T-helper 17 cell (primary cell): ENCODE results near the gene OSBP. TPM values are rescaled to one million over a fixed set of nuclear protein-coding genes. Genes with fewer than 3 reads are reported as not detected.
"Not testable (repeated sequence)": the region's sequence is repeated elsewhere in the genome, so short reads cannot be mapped to it uniquely, and the experiment has no call there.

Source experiments
- ATAC-seq: fragments of 150-1000 bp; cut with Tn5 transposase; 2 replicates; pipeline ENCODE4 v1.10.0; 2021; ENCODE audit warnings: mild to moderate bottlenecking, moderate library complexity
- DNase-seq, 3 donors: peaks; one replicate each; pipeline versions ENCODE4 v3.0.0 to v3.0.0-alpha.2; 2020 to 2021
- H3K9me3 ChIP-seq: one replicate; pipeline ENCODE4 v1.7.0; 2013; ENCODE audit warnings: low read length, mild to moderate bottlenecking; ENCODE audit not compliant: control insufficient read depth, poor library complexity, severe bottlenecking
- H3K27ac Mint-ChIP-seq: one replicate; pipeline ENCODE4 v1.8.0; 2022; ENCODE audit warnings: mild to moderate bottlenecking, moderate library complexity, mixed read lengths
- H3K27me3 Mint-ChIP-seq: one replicate; pipeline ENCODE4 v1.8.0; 2022; ENCODE audit warnings: mixed read lengths
- H3K36me3 Mint-ChIP-seq: one replicate; pipeline ENCODE4 v1.8.0; 2022; ENCODE audit warnings: low read depth, mixed read lengths
- H3K4me1 Mint-ChIP-seq: one replicate; pipeline ENCODE4 v1.8.0; 2022; ENCODE audit warnings: mild to moderate bottlenecking, mixed read lengths
- H3K4me3 Mint-ChIP-seq: one replicate; pipeline ENCODE4 v1.8.0; 2022; ENCODE audit warnings: mild to moderate bottlenecking, moderate library complexity, mixed read lengths
- total RNA-seq, 4 donors: library from RNA in 2 of 4; stranded (reverse) in 2 of 4; gene quantifications; one replicate each; pipeline ENCODE4 v1.2.3 and lab custom pipeline; 2022 to 2026

OSBP gene
- total RNA-seq, 2 donors from 2014 or later: 53.0 to 63.1 TPM

DNA sequence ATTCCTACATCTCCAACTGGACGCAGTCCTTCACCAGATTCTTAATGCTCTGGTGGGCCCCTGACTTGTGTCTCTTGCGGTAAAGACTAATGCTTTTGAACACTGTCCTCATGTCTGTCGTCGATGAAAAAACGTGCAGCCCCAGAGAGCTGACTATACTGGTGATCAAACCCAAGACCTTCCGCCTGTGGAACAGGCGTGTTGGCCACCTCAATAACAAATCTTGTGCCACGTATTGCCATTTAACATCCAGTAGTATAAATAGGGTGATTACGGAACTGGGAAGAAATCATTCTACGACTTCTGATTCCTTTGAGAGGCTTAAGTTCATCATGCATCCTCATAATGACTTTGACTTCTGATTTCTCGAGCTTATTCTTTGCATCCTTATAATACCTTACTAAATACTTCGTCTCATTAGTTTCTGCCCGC is 58.6 kb downstream of the OSBP start:
- ATAC-seq: no peak

DNA sequence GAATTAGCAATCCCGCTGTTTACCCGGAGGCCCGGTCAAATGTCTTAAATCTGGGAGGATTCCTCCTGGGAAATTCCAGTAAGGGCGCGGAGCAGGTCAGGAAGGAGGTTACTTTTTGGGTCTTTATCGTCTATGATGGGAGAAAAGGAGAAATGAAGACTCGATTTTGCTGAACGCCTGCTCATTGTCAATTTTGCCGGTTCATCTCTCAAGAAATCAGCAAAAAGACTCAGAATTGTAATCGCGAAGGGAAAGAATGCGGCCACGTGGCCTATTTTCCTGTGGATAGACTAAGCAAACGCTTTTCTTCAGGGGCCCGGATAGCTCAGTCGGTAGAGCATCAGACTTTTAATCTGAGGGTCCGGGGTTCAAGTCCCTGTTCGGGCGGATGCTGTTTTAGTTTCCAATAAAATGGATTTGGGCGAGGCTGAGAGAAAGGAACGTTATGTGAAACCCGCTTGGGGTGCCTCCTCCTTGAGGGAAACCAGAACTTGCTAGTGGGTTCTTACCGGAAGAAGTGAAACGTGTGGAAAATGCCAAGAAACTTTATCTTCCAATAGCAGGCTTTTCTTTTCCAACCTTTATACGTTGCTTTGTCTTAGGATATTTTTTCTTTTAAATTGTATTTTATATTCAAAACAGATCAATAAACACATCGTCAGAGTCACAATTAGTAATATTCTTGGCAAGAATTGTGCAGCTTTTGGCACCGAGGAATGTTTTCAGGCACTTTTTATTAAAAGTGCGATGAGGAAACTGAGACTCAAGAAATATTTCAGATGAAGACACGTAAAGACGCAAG is 59.3 kb downstream of the OSBP start:
- H3K4me1 Mint-ChIP-seq: peaks cover 30% of the 10 kb centered on the region
- H3K9me3 ChIP-seq: no peaks in the 10 kb centered on the region
- peak; percentile 11 for ATAC-seq
- H3K36me3 Mint-ChIP-seq: no peaks in the 10 kb centered on the region
- H3K27me3 Mint-ChIP-seq: peaks cover 4% of the 10 kb centered on the region
- peak in 1 of 3 donors; percentile 29 for DNase-seq
- H3K4me3 Mint-ChIP-seq: peak overlapping the region; percentile 57
- H3K27ac Mint-ChIP-seq: peak overlapping the region; percentile 98

More for the DNA sequence above, 58.6 kb downstream of the OSBP start:
- H3K36me3 Mint-ChIP-seq: no peaks in the 10 kb centered on the region
- peak overlapping the region; percentile 98 for H3K27ac Mint-ChIP-seq
- peaks cover 27% of the 10 kb centered on the region for H3K4me1 Mint-ChIP-seq
- no peak for DNase-seq
- peaks cover 4% of the 10 kb centered on the region for H3K27me3 Mint-ChIP-seq
- no peaks in the 10 kb centered on the region for H3K9me3 ChIP-seq
- H3K4me3 Mint-ChIP-seq: peak overlapping the region; percentile 81

DNA sequence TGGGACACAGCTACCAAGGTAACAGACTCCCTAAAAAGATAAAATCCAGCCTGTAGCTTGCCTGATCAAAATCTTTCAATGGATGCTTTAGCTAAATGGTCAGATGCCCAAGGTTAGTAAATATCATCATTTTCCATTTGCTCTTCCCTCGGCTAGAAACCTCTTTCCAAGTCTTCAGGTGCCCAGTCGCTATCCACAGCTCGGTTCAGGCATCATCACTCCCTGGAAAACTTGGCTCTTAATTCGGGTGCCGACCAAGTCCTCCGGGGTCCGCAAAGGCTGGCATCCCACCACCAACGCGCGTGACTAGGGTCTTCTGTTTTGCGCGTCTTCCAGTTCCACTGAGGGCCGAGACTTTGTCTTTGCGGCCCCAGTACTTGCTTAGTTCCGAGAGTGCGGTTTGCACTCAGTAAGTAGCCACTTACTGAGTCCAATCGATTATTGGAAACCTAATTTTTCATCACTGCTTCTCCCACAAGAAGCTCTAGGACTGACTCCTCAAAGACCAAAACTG is 59.9 kb downstream of the OSBP start:
- ATAC-seq (no peak), DNase-seq (no peak)
- H3K4me1 Mint-ChIP-seq: peaks cover 30% of the 10 kb centered on the region
- H3K9me3 ChIP-seq: no peaks in the 10 kb centered on the region
- H3K27ac Mint-ChIP-seq: peak overlapping the region; percentile 98
- H3K27me3 Mint-ChIP-seq: peaks cover 4% of the 10 kb centered on the region
- peak overlapping the region; percentile 57 for H3K4me3 Mint-ChIP-seq
- H3K36me3 Mint-ChIP-seq: no peaks in the 10 kb centered on the region

DNA sequence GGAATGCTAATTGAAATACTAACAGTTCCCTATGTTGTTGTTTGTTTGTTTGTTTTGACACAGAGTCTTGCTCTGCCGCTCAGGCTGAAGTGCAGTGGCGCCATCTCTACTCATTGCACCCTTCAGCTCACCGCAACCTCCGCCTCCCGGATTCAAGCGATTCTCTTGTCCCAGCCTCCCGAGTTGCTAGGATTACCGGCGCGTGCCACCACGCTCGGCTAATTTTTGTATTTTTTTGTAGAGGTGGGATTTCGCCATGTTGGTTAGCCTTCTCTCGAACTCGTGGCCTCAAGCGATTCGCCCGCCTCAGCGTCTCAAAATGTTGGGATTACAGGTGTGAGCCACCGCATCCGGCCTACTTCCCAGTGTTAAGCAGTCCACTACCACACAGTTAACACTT is 62.3 kb downstream of the OSBP start:
- Mint-ChIP-seq H3K27ac (peak overlapping the region; percentile 94), H3K4me3 (no peak overlapping the region), H3K4me1 (peaks cover 32% of the 10 kb centered on the region), H3K36me3 (no peaks in the 10 kb centered on the region), H3K27me3 (no peaks in the 10 kb centered on the region)
- ATAC-seq (no peak), DNase-seq (no peak)
- H3K9me3 ChIP-seq: no peaks in the 10 kb centered on the region

DNA sequence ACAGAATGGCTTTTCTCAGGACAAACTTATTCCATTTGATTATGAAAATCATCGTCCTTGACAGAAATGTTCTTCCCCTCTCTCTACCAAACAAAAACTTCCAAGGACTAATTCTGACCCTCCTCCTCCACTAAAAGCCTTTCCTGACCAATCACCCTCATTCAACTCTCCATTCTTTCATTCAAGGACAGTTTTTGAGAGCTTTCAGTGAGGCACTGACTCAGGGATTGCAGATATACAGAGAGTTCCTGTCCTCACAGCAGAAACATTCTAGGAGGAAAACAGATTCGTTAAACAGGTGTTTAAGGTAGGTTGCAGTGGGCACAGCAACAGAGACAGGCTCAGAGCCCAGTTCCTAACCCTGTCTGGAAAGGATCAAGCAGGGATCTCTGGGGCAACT is 62.7 kb downstream of the OSBP start:
- H3K9me3 ChIP-seq: no peaks in the 10 kb centered on the region
- no peaks in the 10 kb centered on the region for H3K27me3 Mint-ChIP-seq
- ATAC-seq (no peak), DNase-seq (no peak)
- peak overlapping the region; percentile 94 for H3K27ac Mint-ChIP-seq
- H3K4me1 Mint-ChIP-seq: peaks cover 32% of the 10 kb centered on the region
- H3K36me3 Mint-ChIP-seq: no peaks in the 10 kb centered on the region
- no peak overlapping the region for H3K4me3 Mint-ChIP-seq

DNA sequence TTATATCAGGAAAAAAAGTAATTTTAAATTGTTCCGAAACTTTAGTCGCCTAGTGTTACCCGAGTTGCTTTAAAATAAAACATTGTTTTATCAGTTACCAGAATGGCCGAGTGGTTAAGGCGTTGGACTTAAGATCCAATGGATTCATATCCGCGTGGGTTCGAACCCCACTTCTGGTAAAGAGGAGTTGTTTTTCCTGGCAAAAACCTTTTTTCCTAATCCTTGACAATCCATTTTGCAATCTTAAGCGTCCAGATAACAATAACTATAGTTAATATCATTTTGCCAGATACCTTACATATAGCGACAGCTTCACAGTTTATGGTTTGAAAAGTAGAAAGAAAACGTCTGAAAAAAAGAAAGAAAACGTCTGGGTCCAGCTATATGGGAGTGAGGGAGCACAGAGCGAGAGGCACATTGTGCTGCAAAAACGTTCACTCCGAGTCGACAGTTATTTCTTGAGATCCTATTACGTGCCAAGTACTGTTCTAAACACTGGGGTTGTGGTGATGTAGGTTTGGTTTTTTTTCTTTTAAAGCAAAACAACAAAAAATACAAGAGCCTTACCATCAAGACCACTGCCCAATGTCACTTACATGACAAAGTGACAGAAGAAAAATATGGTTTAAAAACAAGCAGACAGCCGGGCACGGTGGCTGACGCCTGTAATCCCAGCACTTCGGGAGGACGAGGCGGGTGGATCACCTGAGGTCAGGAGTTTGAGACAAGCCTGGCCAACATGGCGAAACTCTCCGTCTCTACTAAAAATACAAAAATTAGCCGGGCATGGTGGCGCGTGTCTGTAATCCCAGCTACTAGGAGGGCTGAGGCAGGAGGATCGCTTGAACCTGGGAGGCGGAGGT is 63.7 kb downstream of the OSBP start:
- Mint-ChIP-seq H3K36me3 (no peaks in the 10 kb centered on the region), H3K27ac (peak overlapping the region; percentile 94), H3K4me1 (peaks cover 26% of the 10 kb centered on the region), H3K4me3 (peak overlapping the region; percentile 83), H3K27me3 (no peaks in the 10 kb centered on the region)
- ATAC-seq (no peak), DNase-seq (no peak)
- H3K9me3 ChIP-seq: no peaks in the 10 kb centered on the region

DNA sequence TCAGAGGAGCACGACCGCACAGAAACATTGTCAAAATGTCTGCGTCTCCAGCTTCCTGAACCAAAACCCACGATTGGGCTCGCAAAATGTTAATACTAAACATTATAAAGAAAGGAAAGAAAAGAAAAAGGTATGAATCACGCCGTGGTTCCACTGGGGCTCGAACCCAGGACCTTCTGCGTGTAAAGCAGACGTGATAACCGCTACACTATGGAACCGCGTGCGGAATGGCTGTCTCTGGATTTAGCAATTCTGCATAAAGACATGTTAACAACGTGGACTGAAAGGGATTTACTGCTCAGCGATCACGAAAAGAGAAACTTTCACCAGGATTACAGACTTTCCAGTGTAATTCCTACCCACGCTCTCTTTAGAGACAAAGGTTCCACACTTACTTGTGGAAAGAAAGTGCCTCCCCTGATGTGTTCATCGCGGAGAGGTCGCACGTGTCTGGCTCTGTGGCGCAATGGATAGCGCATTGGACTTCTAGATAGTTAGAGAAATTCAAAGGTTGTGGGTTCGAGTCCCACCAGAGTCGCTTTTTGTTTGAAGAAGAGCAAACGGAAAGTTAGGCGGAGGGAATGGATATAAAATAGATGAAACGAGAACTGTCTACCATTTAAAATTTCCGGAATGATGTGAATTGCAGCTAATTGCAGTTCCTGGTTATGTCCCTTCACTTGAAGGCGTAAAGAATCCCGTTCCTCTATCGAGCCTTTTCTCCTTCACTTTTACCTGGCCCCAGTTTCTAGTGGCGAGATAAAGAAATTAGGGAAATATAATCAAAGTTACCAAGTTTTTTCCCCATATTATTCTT is 64.5 kb downstream of the OSBP start:
- ATAC-seq (peak; percentile 58), DNase-seq (peak; percentile 31 to 67 (median 61))
- Mint-ChIP-seq H3K4me3 (peak overlapping the region; percentile 83), H3K36me3 (no peaks in the 10 kb centered on the region), H3K4me1 (peaks cover 21% of the 10 kb centered on the region), H3K27ac (peak overlapping the region; percentile 94), H3K27me3 (no peaks in the 10 kb centered on the region)
- H3K9me3 ChIP-seq: no peaks in the 10 kb centered on the region

DNA sequence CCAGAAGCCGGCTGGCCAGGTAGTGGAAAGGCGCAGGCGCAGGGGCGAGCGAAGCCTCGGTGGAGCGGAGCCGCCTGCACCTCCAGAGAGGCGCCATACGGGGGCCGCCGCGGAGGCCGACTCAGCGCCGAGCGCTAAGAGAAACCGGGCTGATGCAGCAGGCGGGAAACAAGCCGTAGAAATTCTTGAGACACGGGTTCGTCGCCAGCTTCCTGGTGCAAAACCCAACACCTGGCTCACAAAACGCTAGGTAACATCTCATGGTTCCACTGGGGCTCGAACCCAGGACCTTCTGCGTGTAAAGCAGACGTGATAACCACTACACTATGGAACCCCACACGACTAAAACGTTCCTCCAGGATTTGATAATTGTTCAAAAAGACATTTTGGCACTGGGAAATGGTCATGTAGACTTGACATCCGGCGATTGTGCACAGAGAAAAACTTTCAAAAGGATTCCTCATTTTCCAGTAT is 65.2 kb downstream of the OSBP start:
- H3K4me1 Mint-ChIP-seq: peaks cover 19% of the 10 kb centered on the region
- no peaks in the 10 kb centered on the region for H3K36me3 Mint-ChIP-seq
- H3K27me3 Mint-ChIP-seq: no peaks in the 10 kb centered on the region
- no peaks in the 10 kb centered on the region for H3K9me3 ChIP-seq
- DNase-seq: peak; percentile 69 to 76 (median 75)
- H3K27ac Mint-ChIP-seq: peak overlapping the region; percentile 94
- peak overlapping the region; percentile 83 for H3K4me3 Mint-ChIP-seq
- peak; percentile 90 for ATAC-seq

DNA sequence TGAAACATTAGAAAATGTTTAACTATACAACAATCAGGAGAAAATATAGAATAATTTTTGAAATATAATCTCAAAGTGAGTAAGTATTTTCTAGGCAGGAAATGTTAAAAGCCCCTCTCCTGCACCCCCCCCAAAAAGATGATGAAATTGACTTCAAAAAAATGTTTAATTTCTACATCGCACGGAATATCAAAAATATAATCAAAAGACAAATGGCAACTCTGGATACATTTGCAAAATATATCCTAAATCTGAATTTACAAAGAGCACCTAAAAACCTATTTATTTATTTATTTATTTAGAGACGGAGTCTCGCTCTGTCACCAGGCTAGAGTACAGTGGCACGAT is 67.3 kb downstream of the OSBP start:
- peaks cover 24% of the 10 kb centered on the region for H3K4me1 Mint-ChIP-seq
- no peaks in the 10 kb centered on the region for H3K27me3 Mint-ChIP-seq
- no peaks in the 10 kb centered on the region for H3K9me3 ChIP-seq
- ATAC-seq (no peak), DNase-seq (no peak)
- H3K4me3 Mint-ChIP-seq: no peak overlapping the region
- no peak overlapping the region for H3K27ac Mint-ChIP-seq
- no peaks in the 10 kb centered on the region for H3K36me3 Mint-ChIP-seq

DNA sequence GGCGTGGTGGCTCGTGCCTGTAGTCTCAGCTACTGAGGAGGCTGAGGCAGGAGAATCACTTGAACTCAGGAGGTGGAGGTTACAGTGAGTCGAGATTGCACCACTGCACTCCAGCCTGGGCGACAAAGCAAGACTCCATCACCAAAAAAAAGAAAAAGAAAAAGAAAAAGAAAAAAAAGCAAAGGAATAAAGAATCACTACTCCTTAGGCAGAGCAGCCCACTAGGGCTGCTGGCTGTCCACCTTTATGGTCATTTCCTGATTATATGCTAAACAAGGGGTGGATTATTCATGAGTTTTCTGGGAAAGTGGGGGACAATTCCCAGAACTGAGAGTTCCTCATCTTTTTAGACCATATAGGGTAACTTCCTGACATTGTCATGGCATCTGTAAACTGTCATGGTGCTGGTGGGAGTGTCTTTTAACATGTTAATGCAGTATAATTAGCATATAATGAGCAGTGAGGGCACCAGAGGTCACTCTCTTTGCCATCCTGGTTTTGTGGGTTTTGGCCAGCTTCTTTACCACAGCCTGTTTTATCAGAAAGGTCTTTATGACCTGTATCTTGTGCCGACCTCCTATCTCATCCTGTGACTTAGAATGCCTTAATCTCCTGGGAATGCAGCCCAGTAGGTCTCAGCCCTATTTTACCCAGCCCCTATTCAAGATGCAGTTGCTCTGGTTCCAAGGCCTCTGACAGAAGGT is 67.8 kb downstream of the OSBP start:
- DNase-seq, H3K27me3 Mint-ChIP-seq, H3K36me3 Mint-ChIP-seq, ATAC-seq, H3K9me3 ChIP-seq, H3K4me3 Mint-ChIP-seq, H3K27ac Mint-ChIP-seq: not testable (repeated sequence)
- peaks cover 22% of the 10 kb centered on the region for H3K4me1 Mint-ChIP-seq

DNA sequence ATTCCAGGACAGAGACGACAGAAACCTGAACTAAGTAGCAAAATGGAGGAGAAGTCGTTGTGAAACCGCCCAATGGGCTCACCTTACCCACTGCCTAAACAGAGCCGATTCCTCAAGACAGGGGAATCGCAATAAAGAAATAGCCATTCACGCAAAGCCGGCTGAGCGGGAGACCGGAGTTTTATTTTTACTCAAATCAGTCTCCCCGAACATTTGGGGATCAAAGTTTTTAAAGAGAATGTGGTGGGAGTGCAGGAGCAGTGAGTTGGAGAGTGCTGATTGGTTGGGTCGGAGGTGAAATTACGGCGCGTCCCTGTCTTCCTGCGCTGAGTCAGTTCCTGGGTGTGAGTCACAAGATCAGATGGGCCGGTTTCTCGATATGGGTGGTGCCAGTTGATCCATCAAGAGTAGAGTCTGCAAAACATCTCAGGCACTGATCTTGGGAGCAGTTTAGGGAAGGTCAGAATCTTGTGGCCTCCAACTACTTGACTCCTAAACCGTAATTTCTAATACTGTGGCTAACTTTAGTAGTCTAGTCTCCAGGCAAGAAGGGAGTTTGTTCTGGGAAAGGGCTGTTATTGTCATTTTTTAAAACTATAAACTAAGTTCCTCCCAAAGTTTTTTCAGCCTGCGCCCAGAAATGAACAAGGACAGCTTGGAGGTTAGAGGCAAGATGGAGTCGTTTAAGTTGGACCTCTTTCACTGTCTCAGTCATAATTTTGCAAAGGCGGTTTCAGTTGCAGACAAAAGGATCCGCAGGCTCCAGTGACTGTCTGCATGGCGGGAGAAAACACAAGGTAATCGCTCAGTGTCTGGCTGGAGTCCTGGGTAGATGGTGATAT is 70.2 kb downstream of the OSBP start:
- Mint-ChIP-seq H3K4me3 (peak overlapping the region; percentile 43), H3K36me3 (no peaks in the 10 kb centered on the region), H3K4me1 (peaks cover 12% of the 10 kb centered on the region), H3K27ac (no peak overlapping the region), H3K27me3 (no peaks in the 10 kb centered on the region)
- DNase-seq: no peak
- H3K9me3 ChIP-seq: no peaks in the 10 kb centered on the region
- no peak for ATAC-seq

DNA sequence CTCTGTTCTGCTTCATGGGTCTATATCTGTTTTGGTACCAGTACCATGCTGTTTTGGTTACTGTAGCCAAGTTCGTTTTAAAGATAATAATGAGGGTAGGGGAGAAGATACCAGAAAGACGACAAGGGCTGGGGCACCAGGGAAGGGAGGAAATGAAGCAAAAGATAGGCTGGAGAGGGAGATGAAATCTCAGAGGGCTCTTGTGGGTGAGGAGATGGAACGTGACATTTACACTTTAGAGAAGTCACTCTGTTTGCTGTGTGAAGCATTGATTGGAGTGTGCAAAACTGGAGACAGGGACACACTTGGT is 70.8 kb downstream of the OSBP start:
- no peak for DNase-seq
- H3K9me3 ChIP-seq: no peaks in the 10 kb centered on the region
- H3K27ac Mint-ChIP-seq: no peak overlapping the region
- peaks cover 9% of the 10 kb centered on the region for H3K4me1 Mint-ChIP-seq
- no peaks in the 10 kb centered on the region for H3K36me3 Mint-ChIP-seq
- peak overlapping the region; percentile 43 for H3K4me3 Mint-ChIP-seq
- ATAC-seq: no peak
- H3K27me3 Mint-ChIP-seq: no peaks in the 10 kb centered on the region
